ENCODE data around the gene ORM2. TPM values are rescaled to one million over a fixed set of nuclear protein-coding genes. Genes with fewer than 3 reads are reported as not detected.

The ORM2 gene
- total and polyA plus RNA-seq, 7 experiments from 2014 or later, result not detected

- Histone ChIP-seq H3K4me1 (ENCODE audit: control insufficient read depth in 2 of 2, insufficient read depth in 2 of 2, low read length in 2 of 2) (peaks cover 22 to 24% of the 10 kb centered on the region in 2 donors), H3K9me3 (ENCODE audit: control insufficient read depth in 2 of 3, low read length in 3 of 3) (no peaks in the 10 kb centered on the region), H3K27ac (ENCODE audit: low read depth, low read length) (peak overlapping the region; percentile 70), H3K27me3 (ENCODE audit: control insufficient read depth in 2 of 2, insufficient read depth in 2 of 2, low read length in 2 of 2) (no peaks in the 10 kb centered on the region), H3K4me3 (ENCODE audit: low read length) (no peak overlapping the region), H3K36me3 (ENCODE audit: control insufficient read depth in 2 of 3, insufficient read depth in 3 of 3, low read length in 3 of 3) (peaks cover 53 to 89% (median 62%) of the 10 kb centered on the region in 3 experiments)
- Mint-ChIP-seq H3K27me3 (no peaks in the 10 kb centered on the region), H3K4me1 (peaks cover 21 to 55% (median 44%) of the 10 kb centered on the region in 7 donors), H3K9me3 (no peaks in the 10 kb centered on the region), H3K27ac (peak overlapping the region; percentile 62 to 96 (median 88)), H3K36me3 (peaks cover 11 to 41% (median 33%) of the 10 kb centered on the region in 5 donors), H3K4me3 (peak overlapping the region in 2 of 10 donors; percentile 23 to 48)
- DNase-seq (no peak), ATAC-seq (no peak)
- intact Hi-C loops (cut with micrococcal nuclease), result no loop called here
- POLR2A ChIA-PET, result interaction anchor here (0.7 to 33.8 kb wide), 7 partner anchors 9 to 40 kb away, joined by 3 to 978 read pairs (median 4); partner anchors contain the start of gene AKNA
- CTCF ChIA-PET, result interaction anchor here (0.6 to 1.3 kb wide), 5 partner anchors 16 to 267 kb away, joined by 3 to 4 read pairs (median 3); no protein-coding TSS in a partner anchor
Measured at GRCh38 chr9:114350636-114351401, 21.1 kb downstream of the ORM2 start.

GRCh38 chr9:114351932-114352331 lies 22.3 kb downstream of the ORM2 start:
- Histone ChIP-seq H3K4me1 (ENCODE audit: control insufficient read depth in 2 of 2, insufficient read depth in 2 of 2, low read length in 2 of 2) (peaks cover 22 to 24% of the 10 kb centered on the region in 2 donors), H3K27ac (ENCODE audit: low read depth, low read length) (peak overlapping the region; percentile 37), H3K36me3 (ENCODE audit: control insufficient read depth in 2 of 3, insufficient read depth in 3 of 3, low read length in 3 of 3) (peaks cover 44 to 89% (median 62%) of the 10 kb centered on the region in 3 experiments), H3K4me3 (ENCODE audit: low read length) (no peak overlapping the region), H3K9me3 (ENCODE audit: control insufficient read depth in 2 of 3, low read length in 3 of 3) (no peaks in the 10 kb centered on the region), H3K27me3 (ENCODE audit: control insufficient read depth in 2 of 2, insufficient read depth in 2 of 2, low read length in 2 of 2) (no peaks in the 10 kb centered on the region)
- ATAC-seq, result peak; percentile 29
- no peak for DNase-seq
- Mint-ChIP-seq H3K27ac (peak overlapping the region; percentile 29 to 86 (median 77)), H3K9me3 (no peaks in the 10 kb centered on the region), H3K4me3 (peak overlapping the region in 4 of 10 donors; percentile 13 to 53 (median 29)), H3K4me1 (peaks cover 25 to 66% (median 49%) of the 10 kb centered on the region in 7 donors), H3K36me3 (peaks cover 11 to 43% (median 38%) of the 10 kb centered on the region in 5 donors), H3K27me3 (no peaks in the 10 kb centered on the region)
- ChIA-PET CTCF (interaction anchor here (1.3 to 1.4 kb wide), 2 partner anchors 15 to 33 kb away, joined by 3 read pairs; no protein-coding TSS in a partner anchor), POLR2A (interaction anchor here (0.6 to 33.8 kb wide), 8 partner anchors 9 to 655 kb away, joined by 3 to 978 read pairs (median 5); partner anchors contain the start of gene AKNA)
- intact Hi-C loops (cut with micrococcal nuclease), result loop anchor here (2.0 kb wide), 1 partner anchor 13 kb away; no protein-coding TSS in a partner anchor

GRCh38 chr9:114355821-114356220 lies 26.2 kb downstream of the ORM2 start:
- CTCF ChIA-PET, result interaction anchor here (0.5 to 2.3 kb wide), 5 partner anchors 10 to 954 kb away, joined by 3 to 13 read pairs (median 3); no protein-coding TSS in a partner anchor
- Mint-ChIP-seq H3K4me3 (no peak overlapping the region), H3K4me1 (peaks cover 26 to 65% (median 45%) of the 10 kb centered on the region in 7 donors), H3K9me3 (no peaks in the 10 kb centered on the region), H3K36me3 (peaks cover 14 to 46% (median 34%) of the 10 kb centered on the region in 5 donors), H3K27ac (peak overlapping the region in 6 of 9 donors; percentile 45 to 93 (median 79)), H3K27me3 (no peaks in the 10 kb centered on the region)
- no peaks in the 10 kb centered on the region for H3K27me3 ChIP-seq (ENCODE audit: control insufficient read depth in 2 of 2, insufficient read depth in 2 of 2, low read length in 2 of 2)
- H3K4me3 ChIP-seq (ENCODE audit: low read length), result no peak overlapping the region
- H3K27ac ChIP-seq (ENCODE audit: low read depth, low read length), result no peak overlapping the region
- POLR2A ChIA-PET, result interaction anchor here (1.0 to 33.8 kb wide), 3 partner anchors 10 to 35 kb away, joined by 3 to 978 read pairs (median 3); partner anchors contain the start of gene AKNA
- ATAC-seq (no peak), DNase-seq (no peak)
- intact Hi-C loops (cut with micrococcal nuclease), result no loop called here
- peaks cover 11 to 12% of the 10 kb centered on the region in 2 donors for H3K4me1 ChIP-seq (ENCODE audit: control insufficient read depth in 2 of 2, insufficient read depth in 2 of 2, low read length in 2 of 2)
- H3K9me3 ChIP-seq (ENCODE audit: control insufficient read depth in 2 of 3, low read length in 3 of 3), result no peaks in the 10 kb centered on the region
- peaks cover 43 to 90% (median 72%) of the 10 kb centered on the region in 3 experiments for H3K36me3 ChIP-seq (ENCODE audit: control insufficient read depth in 2 of 3, insufficient read depth in 3 of 3, low read length in 3 of 3)

GRCh38 chr9:114356792-114357191 lies 27.1 kb downstream of the ORM2 start:
- Mint-ChIP-seq H3K4me3 (no peak overlapping the region), H3K27me3 (no peaks in the 10 kb centered on the region), H3K27ac (peak overlapping the region in 7 of 9 donors; percentile 45 to 93 (median 86)), H3K36me3 (peaks cover 21 to 56% (median 37%) of the 10 kb centered on the region in 5 donors), H3K9me3 (no peaks in the 10 kb centered on the region), H3K4me1 (peaks cover 29 to 67% (median 51%) of the 10 kb centered on the region in 7 donors)
- ATAC-seq (no peak), DNase-seq (no peak)
- CTCF ChIA-PET, result interaction anchor here (0.7 to 2.3 kb wide), 3 partner anchors 9 to 36 kb away, joined by 3 to 13 read pairs (median 3); no protein-coding TSS in a partner anchor
- H3K27me3 ChIP-seq (ENCODE audit: control insufficient read depth in 2 of 2, insufficient read depth in 2 of 2, low read length in 2 of 2), result no peaks in the 10 kb centered on the region
- POLR2A ChIA-PET, result interaction anchor here (33.8 kb wide), 1 partner anchor 34 kb away, joined by 978 read pairs; the partner anchor contains the start of gene AKNA
- intact Hi-C loops (cut with micrococcal nuclease), result no loop called here
- peak overlapping the region; percentile 49 for H3K27ac ChIP-seq (ENCODE audit: low read depth, low read length)
- no peak overlapping the region for H3K4me3 ChIP-seq (ENCODE audit: low read length)
- H3K9me3 ChIP-seq (ENCODE audit: control insufficient read depth in 2 of 3, low read length in 3 of 3), result no peaks in the 10 kb centered on the region
- peaks cover 53 to 91% (median 76%) of the 10 kb centered on the region in 3 experiments for H3K36me3 ChIP-seq (ENCODE audit: control insufficient read depth in 2 of 3, insufficient read depth in 3 of 3, low read length in 3 of 3)
- peaks cover 16 to 17% of the 10 kb centered on the region in 2 donors for H3K4me1 ChIP-seq (ENCODE audit: control insufficient read depth in 2 of 2, insufficient read depth in 2 of 2, low read length in 2 of 2)

- no peaks in the 10 kb centered on the region for H3K9me3 Mint-ChIP-seq
- ChIA-PET POLR2A (interaction anchor here (33.8 kb wide), 1 partner anchor 34 kb away, joined by 978 read pairs; the partner anchor contains the start of gene AKNA), CTCF (interaction anchor here (2.3 kb wide), 1 partner anchor 28 kb away, joined by 13 read pairs; no protein-coding TSS in a partner anchor)
- peak overlapping the region; percentile 49 for H3K27ac ChIP-seq (ENCODE audit: low read depth, low read length)
- peaks cover 21 to 54% (median 34%) of the 10 kb centered on the region in 5 donors for H3K36me3 Mint-ChIP-seq
- ATAC-seq (no peak), DNase-seq (no peak)
- peaks cover 59 to 91% (median 81%) of the 10 kb centered on the region in 3 experiments for H3K36me3 ChIP-seq (ENCODE audit: control insufficient read depth in 2 of 3, insufficient read depth in 3 of 3, low read length in 3 of 3)
- no peaks in the 10 kb centered on the region for H3K9me3 ChIP-seq (ENCODE audit: control insufficient read depth in 2 of 3, low read length in 3 of 3)
- intact Hi-C loops (cut with micrococcal nuclease), result no loop called here
- H3K4me1 ChIP-seq (ENCODE audit: control insufficient read depth in 2 of 2, insufficient read depth in 2 of 2, low read length in 2 of 2), result peaks cover 12 to 22% of the 10 kb centered on the region in 2 donors
- no peaks in the 10 kb centered on the region for H3K27me3 Mint-ChIP-seq
- H3K27me3 ChIP-seq (ENCODE audit: control insufficient read depth in 2 of 2, insufficient read depth in 2 of 2, low read length in 2 of 2), result no peaks in the 10 kb centered on the region
- H3K4me3 Mint-ChIP-seq, result no peak overlapping the region
- peaks cover 24 to 67% (median 47%) of the 10 kb centered on the region in 7 donors for H3K4me1 Mint-ChIP-seq
- no peak overlapping the region for H3K4me3 ChIP-seq (ENCODE audit: low read length)
- H3K27ac Mint-ChIP-seq, result peak overlapping the region in 8 of 9 donors; percentile 45 to 93 (median 84)
Measured at GRCh38 chr9:114357360-114357759, 27.7 kb downstream of the ORM2 start.

- no peaks in the 10 kb centered on the region for H3K9me3 Mint-ChIP-seq
- no peak for DNase-seq
Measured at GRCh38 chr9:114357911-114358328, 28.3 kb downstream of the ORM2 start.

More at GRCh38 chr9:114357911-114358328, 28.3 kb downstream of the ORM2 start:
- ChIA-PET POLR2A (interaction anchor here (0.6 to 33.8 kb wide), 2 partner anchors 33 to 570 kb away, joined by 3 to 978 read pairs; partner anchors contain the start of gene AKNA), CTCF (interaction anchor here (2.3 kb wide), 1 partner anchor 27 kb away, joined by 13 read pairs; no protein-coding TSS in a partner anchor)
- peaks cover 62 to 92% (median 84%) of the 10 kb centered on the region in 3 experiments for H3K36me3 ChIP-seq (ENCODE audit: control insufficient read depth in 2 of 3, insufficient read depth in 3 of 3, low read length in 3 of 3)
- peak overlapping the region in 8 of 9 donors; percentile 3 to 96 (median 88) for H3K27ac Mint-ChIP-seq
- H3K27ac ChIP-seq (ENCODE audit: low read depth, low read length), result peak overlapping the region; percentile 49
- H3K27me3 Mint-ChIP-seq, result no peaks in the 10 kb centered on the region
- peaks cover 13 to 28% of the 10 kb centered on the region in 2 donors for H3K4me1 ChIP-seq (ENCODE audit: control insufficient read depth in 2 of 2, insufficient read depth in 2 of 2, low read length in 2 of 2)
- H3K4me1 Mint-ChIP-seq, result peaks cover 28 to 68% (median 48%) of the 10 kb centered on the region in 7 donors
- peak overlapping the region in 1 of 10 donors; percentile 6 for H3K4me3 Mint-ChIP-seq
- H3K27me3 ChIP-seq (ENCODE audit: control insufficient read depth in 2 of 2, insufficient read depth in 2 of 2, low read length in 2 of 2), result no peaks in the 10 kb centered on the region
- no peak overlapping the region for H3K4me3 ChIP-seq (ENCODE audit: low read length)
- peaks cover 21 to 56% (median 36%) of the 10 kb centered on the region in 5 donors for H3K36me3 Mint-ChIP-seq
- intact Hi-C loops (cut with micrococcal nuclease), result no loop called here
- ATAC-seq, result no peak
- no peaks in the 10 kb centered on the region for H3K9me3 ChIP-seq (ENCODE audit: control insufficient read depth in 2 of 3, low read length in 3 of 3)

Data from naive thymus-derived CD4-positive, alpha-beta T cell (primary cell).